Erythroblast (primary cell): Measurements from ENCODE around the gene TMEM130.

Experiments
- GATA1 ChIP-seq: IDR thresholded peaks from 2 replicates; pipeline ENCODE4 v1.6.1; 2011; ENCODE audit warnings: low read depth, mild to moderate bottlenecking, control low read depth, low read length, moderate library complexity
- POLR2A ChIP-seq: IDR thresholded peaks from 2 replicates; pipeline ENCODE4 v1.6.1; 2011; ENCODE audit warnings: mild to moderate bottlenecking, low read length

- TF ChIP-seq POLR2A (no peak), GATA1 (no peak)
Observed at GRCh38 chr7:98840722-98841121, 29.1 kb downstream of the TMEM130 start.
